Cardiac muscle cell (in vitro differentiated cells and primary cell): Measurements from ENCODE around the gene CRIP1. TPM values are rescaled to one million over a fixed set of nuclear protein-coding genes. Genes with fewer than 3 reads are reported as not detected.
A peak's percentile ranks its signal among the peaks of the same experiment; 100 is the strongest.

ENCODE experiments used
- DNase-seq, 2 donors: peaks; one replicate each; pipeline versions ENCODE4 v3.0.0 to v3.0.0-alpha.2; 2010 to 2017; ENCODE audit warnings: low read depth in 1 of 2, low spot score in 1 of 2
- H3K27ac ChIP-seq: fragments of 200-600 bp; sonication (generic); 2 replicates; pipeline ENCODE4 v1.5.1; 2016
- H3K27me3 ChIP-seq: fragments of 200-600 bp; sonication (generic); 2 replicates; pipeline ENCODE4 v1.6.0; 2016; ENCODE audit warnings: control low read depth
- H3K36me3 ChIP-seq: fragments of 200-600 bp; sonication (generic); 2 replicates; pipeline ENCODE4 v1.5.1; 2016; ENCODE audit warnings: control low read depth
- H3K4me1 ChIP-seq: fragments of 200-600 bp; sonication (generic); 2 replicates; pipeline ENCODE4 v1.8.1; 2017; ENCODE audit warnings: low read depth, mild to moderate bottlenecking, mixed run types
- H3K4me3 ChIP-seq: fragments of 200-600 bp; sonication (generic); 2 replicates; pipeline ENCODE4 v1.5.1; 2016; ENCODE audit warnings: mild to moderate bottlenecking
- H3K9me3 ChIP-seq: fragments of 200-600 bp; sonication (generic); 2 replicates; pipeline ENCODE4 v1.5.1; 2017; ENCODE audit warnings: low read depth, mild to moderate bottlenecking, control low read depth
- CTCF ChIP-seq: IDR thresholded peaks from 2 replicates; pipeline ENCODE4 v1.5.1; 2012; ENCODE audit warnings: low read depth, mild to moderate bottlenecking, low read length
- polyA plus RNA-seq: library from polyadenylated mRNA; unstranded; fragments of >200 nt; fragmentation: Nextera tagmentation; extraction: Ambion mirVana; gene quantifications from 2 replicates; pipeline ENCODE4 v1.2.1, GENCODE V29; 2016
- total RNA-seq: library from RNA; depleted of rRNA; stranded (reverse); fragments of >200 nt; gene quantifications from 2 replicates; pipeline ENCODE4 v1.2.3, GENCODE V29; 2016

Gene CRIP1
- total and polyA plus RNA-seq, 2 experiments from 2014 or later, result 51.1 to 196 TPM

- Histone ChIP-seq H3K9me3 (no peaks in the 10 kb centered on the region), H3K27ac (peak overlapping the region; percentile 19), H3K27me3 (no peaks in the 10 kb centered on the region), H3K4me1 (no peaks in the 10 kb centered on the region), H3K36me3 (no peaks in the 10 kb centered on the region), H3K4me3 (no peak overlapping the region)
- TF ChIP-seq CTCF, result no peak
- DNase-seq, result no peak
These were observed 46.2 kb upstream of the CRIP1 start for GRCh38 chr14:105440554-105440900.

GRCh38 chr14:105440992-105441391, 45.7 kb upstream of the CRIP1 start:
- Histone ChIP-seq H3K27ac (peak overlapping the region; percentile 19), H3K9me3 (no peaks in the 10 kb centered on the region), H3K4me1 (no peaks in the 10 kb centered on the region), H3K4me3 (no peak overlapping the region), H3K36me3 (no peaks in the 10 kb centered on the region), H3K27me3 (no peaks in the 10 kb centered on the region)
- TF ChIP-seq CTCF, result no peak
- no peak for DNase-seq

GRCh38 chr14:105442125-105442524, 44.6 kb upstream of the CRIP1 start:
- Histone ChIP-seq H3K36me3 (no peaks in the 10 kb centered on the region), H3K9me3 (no peaks in the 10 kb centered on the region), H3K4me1 (peaks cover 8% of the 10 kb centered on the region), H3K4me3 (no peak overlapping the region), H3K27ac (no peak overlapping the region), H3K27me3 (no peaks in the 10 kb centered on the region)
- DNase-seq, result no peak
- no peak for TF ChIP-seq CTCF

GRCh38 chr14:105442834-105443233, 43.9 kb upstream of the CRIP1 start:
- H3K4me1 ChIP-seq, result peaks cover 15% of the 10 kb centered on the region
- no peak for TF ChIP-seq CTCF
- H3K4me3 ChIP-seq, result no peak overlapping the region
- no peaks in the 10 kb centered on the region for H3K27me3 ChIP-seq
- no peaks in the 10 kb centered on the region for H3K36me3 ChIP-seq
- DNase-seq, result no peak
- H3K9me3 ChIP-seq, result no peaks in the 10 kb centered on the region
- peak overlapping the region; percentile 17 for H3K27ac ChIP-seq

GRCh38 chr14:105444859-105445258, 41.8 kb upstream of the CRIP1 start:
- H3K36me3 ChIP-seq, result no peaks in the 10 kb centered on the region

More at GRCh38 chr14:105444859-105445258, 41.8 kb upstream of the CRIP1 start:
- DNase-seq, result no peak
- Histone ChIP-seq H3K27me3 (no peaks in the 10 kb centered on the region), H3K27ac (no peak overlapping the region), H3K9me3 (no peaks in the 10 kb centered on the region), H3K4me3 (no peak overlapping the region), H3K4me1 (peaks cover 22% of the 10 kb centered on the region)
- no peak for TF ChIP-seq CTCF
